K562 (cell line): Measurements from ENCODE around the gene PFKL. TPM values are rescaled to one million over a fixed set of nuclear protein-coding genes. Genes with fewer than 3 reads are reported as not detected.

Experiments
- ATAC-seq: fragments of 200-7000 bp; cut with Tn5 transposase; 3 replicates; pipeline ENCODE4 v1.9.1; 2020; ENCODE audit warnings: moderate library complexity
- BruUV-seq: library from RNA; stranded (reverse); fragments of 400-500 nt; replicated peaks from 2 replicates; lab custom pipeline; 2021; lab: Mats Ljungman, UMichigan
- CTCF ChIA-PET: fragments of 300-600 bp; formaldehyde crosslinking; extraction: SDS; loops from one replicate; lab custom pipeline; 2021; ENCODE audit warnings: low intra/inter-chr PET ratio; lab: Yijun Ruan, JAX
- POLR2A ChIA-PET: fragments of 300-600, 350-650 bp; sonication (Branson Sonifier 250); formaldehyde crosslinking; extraction: SDS; loops from one replicate; lab custom pipeline; 2021; ENCODE audit warnings: antibody characterized with exemption, inconsistent platforms; lab: Yijun Ruan, JAX
- DNase-seq, 4 experiments: peaks; one replicate each; pipeline versions ENCODE4 v3.0.0 to v3.0.0-alpha.2; 2011 to 2018; ENCODE audit warnings: low spot score in 3 of 4, mixed read lengths in 3 of 4; ENCODE audit errors: extremely low read depth in 1 of 4
- FAIRE-seq: peaks from 2 replicates; lab custom pipeline; 2011; peaks lifted over from hg19 to GRCh38; lab: Jason Lieb, UNC
- H2AFZ ChIP-seq: 2 replicates; pipeline ENCODE4 v1.6.0; 2011; ENCODE audit warnings: low read depth, low read length, control low read depth, inconsistent platforms
- H3K27ac ChIP-seq: fragments of 200-600 bp; 3 replicates; pipeline ENCODE4 v1.8.0; 2011; ENCODE audit warnings: low read depth, mild to moderate bottlenecking, control low read depth, inconsistent platforms, low read length, moderate library complexity, mixed read lengths; ENCODE audit errors: extremely low read depth
- H3K27me3 ChIP-seq, 2 experiments: fragments of 300-600 bp in 1 of 2; 2 replicates in 1 of 2; 3 replicates in 1 of 2; pipeline versions ENCODE4 v1.6.0 to v1.8.0; 2011; ENCODE audit warnings: inconsistent platforms in 2 of 2, low read length in 2 of 2, mild to moderate bottlenecking in 1 of 2, mixed read lengths in 1 of 2, moderate library complexity in 1 of 2; ENCODE audit not compliant: control insufficient read depth in 2 of 2, insufficient read depth in 2 of 2
- H3K36me3 ChIP-seq: fragments of 300-600 bp; 3 replicates; pipeline ENCODE4 v1.8.0; 2011; ENCODE audit warnings: mild to moderate bottlenecking, low read length, inconsistent platforms; ENCODE audit not compliant: control insufficient read depth, insufficient read depth
- H3K4me1 ChIP-seq, 2 experiments: fragments of 200-600 bp in 1 of 2; replicated peaks in 1 of 2; 2 replicates in 1 of 2; 3 replicates in 1 of 2; pipeline versions ENCODE4 v1.5.1 to v1.8.0; 2011; ENCODE audit warnings: inconsistent platforms in 2 of 2, low read length in 2 of 2, mild to moderate bottlenecking in 1 of 2, mixed read lengths in 1 of 2, moderate library complexity in 1 of 2; ENCODE audit not compliant: control insufficient read depth in 2 of 2, insufficient read depth in 2 of 2
- H3K4me2 ChIP-seq: 2 replicates; pipeline ENCODE4 v1.6.1; 2011; ENCODE audit warnings: low read length, control low read depth, inconsistent platforms, mixed read lengths; ENCODE audit not compliant: insufficient read depth
- H3K4me3 ChIP-seq: fragments of 200-600 bp; sonication (generic), shearing (Covaris generic); 2 replicates; pipeline ENCODE4 v1.5.1; 2016; ENCODE audit warnings: control low read depth, inconsistent platforms
- H3K79me2 ChIP-seq: fragments of 200-600 bp; 3 replicates; pipeline ENCODE4 v1.8.0; 2011; ENCODE audit warnings: low read length, inconsistent platforms; ENCODE audit not compliant: control insufficient read depth, insufficient read depth
- H3K9ac ChIP-seq, 2 experiments: 2 replicates each; pipeline versions ENCODE4 v1.6.0 to v1.6.1; 2011; ENCODE audit warnings: low read depth in 2 of 2, low read length in 2 of 2, control low read depth in 1 of 2, inconsistent platforms in 1 of 2, mild to moderate bottlenecking in 1 of 2, mixed read lengths in 1 of 2; ENCODE audit not compliant: insufficient read depth in 1 of 2
- H3K9me1 ChIP-seq: one replicate; pipeline ENCODE4 v1.6.0; 2011; ENCODE audit warnings: inconsistent platforms, mild to moderate bottlenecking, low read length, moderate library complexity; ENCODE audit not compliant: control insufficient read depth, insufficient read depth
- H3K9me3 ChIP-seq: replicated peaks from 2 replicates; pipeline ENCODE4 v1.5.1; 2011; ENCODE audit warnings: low read depth, low read length, inconsistent platforms; ENCODE audit not compliant: control insufficient read depth, insufficient read depth
- H4K20me1 ChIP-seq: replicated peaks from 2 replicates; pipeline ENCODE4 v1.6.1; 2011; ENCODE audit warnings: low read length, inconsistent platforms, mixed read lengths; ENCODE audit not compliant: control insufficient read depth, insufficient read depth
- KDM4B ChIP-seq, 2 experiments: fragments of 450-650 bp in 1 of 2; sonication (generic) in 1 of 2; IDR thresholded peaks; 2 replicates each; pipeline ENCODE4 v1.6.1; 2016 to 2017; ENCODE audit warnings: borderline replicate concordance in 2 of 2, antibody characterized with exemption in 1 of 2, low read depth in 1 of 2, mild to moderate bottlenecking in 1 of 2
- RBFOX2 ChIP-seq: fragments of 200-400 bp; formaldehyde crosslinking; IDR thresholded peaks from 2 replicates; pipeline ENCODE4 v1.6.1; 2017; ENCODE audit warnings: low read depth, mild to moderate bottlenecking, low read length, moderate library complexity
- SMARCC2 ChIP-seq: fragments of 450-650 bp; IDR thresholded peaks from 2 replicates; pipeline ENCODE4 v1.6.1; 2017; ENCODE audit warnings: antibody characterized with exemption, moderate library complexity, mild to moderate bottlenecking, low read depth
- ZNF232 ChIP-seq: sonication (generic); formaldehyde crosslinking; IDR thresholded peaks from 2 replicates; pipeline ENCODE4 v1.8.0; 2022; ENCODE audit warnings: mild to moderate bottlenecking, missing genetic modification reagents
- ZNF316 ChIP-seq: fragments of 450-650 bp; IDR thresholded peaks from 2 replicates; pipeline ENCODE4 v1.6.1; 2016
- ZNF609 ChIP-seq: sonication (generic); formaldehyde crosslinking; IDR thresholded peaks from 2 replicates; pipeline ENCODE4 v1.8.1; 2023; ENCODE audit warnings: missing genetic modification reagents, mild to moderate bottlenecking, borderline replicate concordance
- WGBS: fragments of 100-300 bp; shearing (Covaris generic); methylation state at CpG from one replicate; pipeline ENCODE4 v1.1.6; 2016; ENCODE audit warnings: low coverage, mixed read lengths; ENCODE audit not compliant: insufficient coverage; ENCODE audit errors: missing lambda C conversion rate; 5-methylcytosine and 5-hydroxymethylcytosine counted together
- in situ Hi-C: fragments of 300-500 bp; cut with MboI; formaldehyde crosslinking; loops from 4 replicates; pipeline ENCODE4 v1.15.0; 2018; ENCODE audit warnings: inconsistent platforms, mixed read lengths
- intact Hi-C: fragments of 100-400 bp; cut with micrococcal nuclease; formaldehyde crosslinking; loops from 2 replicates; pipeline ENCODE4 v1.14.2; 2022
- polyA plus RNA-seq, 8 experiments: library from polyadenylated mRNA; depleted of rRNA in 4 of 8; stranded (reverse) in 5 of 8; unstranded in 3 of 8; fragments of >200 nt; fragmentation: Nextera tagmentation in 2 of 8; fragmentation: Illumina TruSeq in 1 of 8; extraction: Ambion mirVana in 2 of 8; extraction: Trizol in 1 of 8; gene quantifications; 2 replicates each; pipeline versions ENCODE4 v1.2.1 to v1.2.3, GENCODE V29; 2011 to 2014; ENCODE audit warnings: inconsistent platforms in 1 of 8, missing spikeins in 1 of 8
- total RNA-seq, 7 experiments: library from RNA; depleted of rRNA in 6 of 7; stranded (reverse); fragments of >200 nt in 6 of 7; fragmentation: Illumina TruSeq in 2 of 7; extraction: Trizol in 2 of 7; gene quantifications; 2 replicates each; pipeline versions ENCODE4 v1.2.1 to v1.2.3, GENCODE V29; 2011 to 2021; ENCODE audit warnings: low replicate concordance in 1 of 7

Gene PFKL
- total and polyA plus RNA-seq, 9 of the 15 experiments (the other 6 are each of a cell fraction or from before 2014, with no cell fraction given), result 1.1 to 124 (median 45.6) TPM

GRCh38 chr21:44301141-44301540 lies 1.3 kb downstream of the PFKL start (continued):
- TF ChIP-seq ZNF609 (CRISPR knock-in tag) (no peak), ZNF316 (no peak), KDM4B (IDR thresholded peaks at IDR 0.05; ENCODE audit: borderline replicate concordance in 2 of 2, low read depth in 1 of 2) (no peak), SMARCC2 (no peak)

GRCh38 chr21:44301961-44302406 lies 2.1 kb downstream of the PFKL start:
- no TSS peak for BruUV-seq
- Histone ChIP-seq H3K9ac (peak overlapping the region in 1 of 2 experiments; percentile 71; a peak in 2 of 4 replicates), H3K4me3 (no peak overlapping the region), H2AFZ (no peak overlapping the region), H3K4me2 (no peak overlapping the region; the same call in 1 of the 2 replicates), H3K9me3 (no peaks in the 10 kb centered on the region), H3K36me3 (peaks cover 18% of the 10 kb centered on the region; the same call in 2 of the 3 replicates), H4K20me1 (peaks cover 36% of the 10 kb centered on the region), H3K27me3 (no peaks in the 10 kb centered on the region), H3K27ac (no peak overlapping the region), H3K4me1 (peaks cover 13 to 78% of the 10 kb centered on the region in 2 experiments), H3K79me2 (peaks cover 51% of the 10 kb centered on the region), H3K9me1 (peaks cover 11% of the 10 kb centered on the region)
- CTCF ChIA-PET, result no interaction called here
- POLR2A ChIA-PET, result no interaction called here
- in situ Hi-C loops, result no loop called here
- intact Hi-C loops, result no loop called here
- ATAC-seq (no peak), FAIRE-seq (no peak), DNase-seq (no peak)
- 86% methylated on average over 9 of the region's 9 CpGs for WGBS
- TF ChIP-seq RBFOX2 (peak; percentile 35), ZNF232 (no peak)
